Stimulated activated CD4-positive, alpha-beta T cell treated with anti-CD3 and anti-CD28 coated beads, Interleukin-2, amount 100 ng/mL, for 4 hours (primary cell): ENCODE measurements around the gene SLC4A7.
A peak's percentile ranks its signal among the peaks of the same experiment; 100 is the strongest.
"Not testable (repeated sequence)": the region's sequence is repeated elsewhere in the genome, so short reads cannot be mapped to it uniquely, and the experiment has no call there.

Experiments
- DNase-seq: peaks from one replicate; pipeline ENCODE4 v3.0.0-alpha.2; 2020; ENCODE audit warnings: low read depth

The SLC4A7 gene

DNA sequence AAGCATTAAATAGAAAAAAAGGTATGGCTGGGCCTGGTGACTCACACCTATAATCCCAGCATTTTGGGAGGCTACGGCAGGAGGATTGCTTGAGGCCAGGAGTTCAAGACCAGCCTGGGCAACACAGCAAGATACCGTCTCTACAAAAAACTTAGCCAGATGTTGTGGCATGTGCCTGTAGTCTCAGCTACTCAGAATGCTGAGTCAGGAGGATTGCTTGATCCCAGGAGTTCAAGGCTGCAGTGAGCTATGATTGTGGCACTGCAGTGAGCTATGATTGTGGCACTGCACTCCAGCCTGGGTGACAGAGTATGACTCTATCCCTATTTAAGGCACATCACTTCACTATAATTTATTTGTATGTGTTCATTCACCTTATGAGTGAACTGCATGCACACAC is 54.3 kb downstream of the SLC4A7 start:
- no peak for DNase-seq

DNA sequence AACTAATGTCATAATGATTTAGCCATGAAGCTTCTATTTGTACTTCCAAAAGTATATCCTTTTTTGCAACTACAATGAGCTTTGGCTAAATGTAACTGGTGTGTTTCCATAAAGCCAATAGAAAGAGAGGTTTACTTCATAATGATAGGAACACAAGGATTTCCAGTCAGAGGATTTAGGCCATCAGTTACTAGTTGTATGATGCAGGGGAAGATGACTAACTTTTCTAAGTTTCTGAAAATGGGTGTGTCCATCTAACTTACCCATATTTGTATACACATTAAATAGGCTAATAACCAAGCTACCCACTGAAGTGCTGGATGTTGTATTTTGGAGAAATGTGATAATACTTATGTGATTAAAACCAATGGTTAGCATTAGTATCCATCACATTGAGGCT is 55.7 kb downstream of the SLC4A7 start:
- no peak for DNase-seq

DNA sequence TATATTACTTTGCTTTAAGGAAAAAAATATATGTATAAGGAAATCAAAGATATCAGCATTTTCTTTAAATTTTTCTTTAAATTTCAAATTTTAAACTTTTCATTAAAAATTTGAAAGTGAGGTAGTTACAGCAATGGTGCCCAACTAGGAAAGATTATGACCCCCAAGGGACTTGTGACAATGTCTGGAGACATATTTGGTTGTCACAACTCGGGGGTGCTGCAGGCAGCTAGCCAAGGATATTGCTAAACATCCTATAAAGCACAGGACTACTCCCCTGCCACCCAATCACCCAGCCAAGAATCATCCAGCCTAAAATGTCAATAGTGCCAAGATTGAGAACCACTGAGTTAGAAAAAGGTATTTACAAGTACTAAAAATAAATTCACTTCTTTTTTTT is 57.3 kb downstream of the SLC4A7 start:
- no peak for DNase-seq

DNA sequence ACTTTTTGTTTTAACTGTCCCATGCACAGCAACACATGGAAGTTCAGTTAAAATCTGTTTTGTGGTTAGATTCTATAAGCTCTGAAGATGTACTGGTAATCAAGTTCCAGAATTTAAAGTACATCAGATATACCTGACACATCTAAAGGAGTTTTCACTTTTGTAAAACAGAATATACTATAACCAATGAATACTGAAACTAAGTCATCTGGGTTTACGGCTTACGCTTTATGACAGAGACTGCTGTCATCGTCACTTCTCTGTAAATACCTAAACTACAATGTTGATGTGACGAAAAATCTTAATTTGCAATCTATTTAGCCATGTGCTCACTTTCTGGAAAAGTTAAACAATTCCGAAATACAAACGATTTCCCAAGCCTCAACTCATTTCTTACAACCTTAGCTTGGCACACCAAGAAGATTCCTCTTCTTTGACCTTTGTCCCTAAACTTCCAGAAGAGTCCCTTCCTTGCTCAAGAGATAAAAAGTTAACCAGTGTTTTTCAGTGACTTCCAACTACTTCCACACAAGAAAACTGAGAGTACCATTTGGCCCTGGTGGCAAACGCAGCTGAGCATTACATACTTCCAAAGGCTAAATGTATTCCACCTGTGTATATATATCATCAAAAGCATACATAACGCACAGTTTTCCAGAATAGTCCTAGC is 58.2 kb downstream of the SLC4A7 start:
- DNase-seq, result no peak

DNA sequence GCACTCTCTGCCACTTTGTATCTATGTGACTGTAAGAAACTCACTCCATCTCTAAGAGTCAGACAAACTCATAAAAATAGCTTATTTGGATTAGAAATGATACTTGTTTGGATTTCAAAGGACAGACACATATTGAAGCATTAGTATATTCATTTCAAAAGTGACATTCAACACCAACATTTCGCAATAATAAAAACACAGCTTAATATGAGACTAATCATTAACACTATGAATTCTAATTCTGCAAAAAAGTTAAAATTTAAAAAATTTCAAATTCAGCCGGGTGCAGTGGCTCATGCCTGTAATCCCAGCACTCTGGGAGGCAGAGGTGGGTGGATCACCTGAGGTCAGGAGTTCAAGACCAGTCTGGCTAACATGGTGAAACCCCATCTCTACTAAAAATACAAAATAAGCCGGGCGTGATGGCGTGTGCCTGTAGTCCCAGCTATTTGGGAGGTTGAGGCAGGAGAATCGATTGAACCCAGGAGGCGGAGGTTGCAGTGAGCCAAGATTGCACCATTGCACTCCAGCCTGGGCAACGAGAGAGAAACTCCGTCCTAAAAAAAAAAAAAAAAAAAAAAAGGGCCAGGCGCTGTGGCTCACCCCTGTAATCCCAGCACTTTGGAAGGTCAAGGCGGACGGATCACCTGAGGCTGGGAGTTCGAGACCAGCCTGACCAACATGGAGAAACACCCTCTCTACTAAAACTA is 59.2 kb downstream of the SLC4A7 start:
- DNase-seq, result not testable (repeated sequence)

DNA sequence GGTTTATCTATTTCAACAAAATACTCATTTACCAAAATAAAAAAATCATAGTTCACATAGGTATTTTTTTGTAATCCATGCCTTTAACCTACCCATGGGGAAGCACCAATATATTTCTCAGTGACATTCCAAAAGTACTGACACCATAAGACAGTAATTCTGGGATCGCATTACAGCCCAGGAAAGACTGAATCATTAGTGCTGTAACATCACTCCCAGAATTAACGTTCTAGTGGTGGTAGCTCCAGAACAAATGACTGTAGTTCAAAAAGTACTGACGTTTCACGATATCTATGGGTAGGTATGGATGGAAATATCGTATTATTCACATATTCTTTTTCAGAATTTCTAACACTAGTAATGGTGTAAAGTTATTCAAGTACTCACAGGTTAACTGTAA is 60.7 kb downstream of the SLC4A7 start:
- DNase-seq, result no peak

DNA sequence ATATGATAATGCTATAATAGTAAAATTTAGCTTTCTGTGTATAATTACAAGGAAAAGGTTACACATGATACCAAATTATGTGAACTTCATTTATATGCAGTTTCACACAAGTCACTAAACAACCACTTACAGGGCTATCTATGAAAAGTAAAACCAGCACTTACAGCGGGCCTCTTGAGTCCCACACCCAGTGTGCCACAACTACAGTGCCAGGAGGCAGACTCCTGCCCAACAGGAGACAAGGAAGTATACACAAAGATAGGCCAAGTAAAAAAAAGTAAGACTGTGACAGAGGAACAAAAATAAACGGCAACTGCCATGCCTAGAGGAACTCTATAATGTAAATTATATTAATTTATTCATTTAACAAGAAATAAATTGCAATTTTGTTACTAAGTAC is 61.6 kb downstream of the SLC4A7 start:
- DNase-seq, result no peak

DNA sequence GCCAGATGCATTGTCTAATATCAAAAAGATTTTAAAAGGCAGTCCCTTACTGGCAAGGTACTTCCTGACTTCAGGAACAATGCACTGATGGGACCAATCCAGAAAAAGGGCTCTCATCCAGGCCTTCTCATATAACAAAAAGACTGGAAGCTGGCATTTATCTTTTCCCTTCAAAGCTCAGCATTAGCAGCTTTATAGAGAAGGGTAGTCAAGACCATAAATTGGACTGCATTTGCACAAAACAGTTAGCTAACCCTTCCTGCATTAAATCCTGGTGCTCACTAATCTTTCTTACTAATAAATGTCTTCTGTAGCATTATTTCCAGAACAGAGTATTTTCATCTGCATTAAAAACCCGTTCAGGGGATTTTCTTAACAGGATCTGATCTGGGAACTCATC is 69.0 kb downstream of the SLC4A7 start:
- DNase-seq, result no peak

DNA sequence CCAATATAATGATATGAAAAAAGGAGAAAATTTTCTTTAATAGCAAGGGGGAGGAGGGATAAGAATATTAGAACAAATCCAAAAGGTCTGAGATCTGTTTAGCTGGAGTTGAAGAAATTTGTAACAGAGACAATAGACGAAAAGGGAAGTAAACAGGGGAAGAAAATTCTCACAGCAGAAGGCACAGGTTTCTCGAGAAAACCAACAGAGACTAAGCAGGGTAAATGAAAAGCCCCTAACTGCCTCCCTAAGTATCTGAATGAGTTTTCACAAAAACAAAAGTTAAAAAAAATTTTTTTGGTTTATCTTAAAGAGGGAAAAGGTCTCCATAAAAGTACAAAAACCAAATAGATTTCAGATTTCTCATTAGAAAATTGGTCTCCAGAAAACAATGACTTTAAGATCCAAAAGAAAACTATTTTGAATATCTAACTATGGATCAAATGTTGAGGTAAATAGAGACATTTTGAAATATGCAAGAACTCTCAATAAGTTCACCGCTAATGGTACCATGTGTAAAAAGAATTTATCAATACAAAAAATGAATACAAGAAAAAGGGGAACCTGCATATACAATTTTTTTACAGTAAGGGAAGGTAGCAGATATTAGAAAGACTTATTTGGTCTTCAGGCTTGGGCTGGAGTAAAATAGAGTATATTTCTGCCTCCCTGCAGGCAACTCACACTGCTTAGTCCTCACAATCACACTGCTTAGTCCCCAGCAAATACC is 91.1 kb downstream of the SLC4A7 start:
- DNase-seq, result no peak

DNA sequence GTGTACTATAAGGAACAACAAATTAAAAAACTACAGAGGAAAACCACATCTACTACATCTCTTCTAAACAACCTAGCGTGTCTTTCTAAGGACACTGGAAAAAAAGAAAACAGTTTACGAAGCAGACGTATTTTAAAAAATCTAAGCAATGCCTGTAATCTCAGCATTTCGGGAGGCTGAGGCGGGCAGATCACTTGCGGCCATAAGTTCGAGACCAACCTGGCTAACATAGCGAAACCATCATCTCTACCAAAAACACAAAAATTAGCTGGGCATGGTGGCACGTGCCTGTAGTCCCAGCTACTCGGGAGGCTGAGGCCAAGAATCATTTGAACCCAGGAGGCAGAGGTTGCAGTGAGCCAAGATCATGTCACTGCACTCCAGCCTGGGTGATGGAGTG is 91.8 kb downstream of the SLC4A7 start:
- not testable (repeated sequence) for DNase-seq

DNA sequence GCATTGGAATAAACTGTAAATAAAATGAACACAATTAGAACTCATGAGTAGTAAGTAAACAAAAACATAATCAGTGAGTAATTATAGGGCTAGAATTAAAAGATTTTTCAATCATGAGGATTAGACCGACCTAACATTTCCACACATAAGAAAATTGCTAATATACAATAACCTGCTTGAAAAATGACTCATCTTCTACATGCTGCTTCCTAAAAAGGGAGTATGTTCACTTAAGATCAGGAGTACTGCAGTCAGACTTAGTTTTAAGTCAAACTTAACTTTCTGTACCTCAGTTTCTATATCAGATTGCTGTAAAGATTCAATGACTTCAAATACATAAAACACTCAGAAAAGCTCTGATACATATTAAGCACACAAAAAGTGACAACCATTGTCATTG is 92.4 kb downstream of the SLC4A7 start:
- DNase-seq, result no peak

DNA sequence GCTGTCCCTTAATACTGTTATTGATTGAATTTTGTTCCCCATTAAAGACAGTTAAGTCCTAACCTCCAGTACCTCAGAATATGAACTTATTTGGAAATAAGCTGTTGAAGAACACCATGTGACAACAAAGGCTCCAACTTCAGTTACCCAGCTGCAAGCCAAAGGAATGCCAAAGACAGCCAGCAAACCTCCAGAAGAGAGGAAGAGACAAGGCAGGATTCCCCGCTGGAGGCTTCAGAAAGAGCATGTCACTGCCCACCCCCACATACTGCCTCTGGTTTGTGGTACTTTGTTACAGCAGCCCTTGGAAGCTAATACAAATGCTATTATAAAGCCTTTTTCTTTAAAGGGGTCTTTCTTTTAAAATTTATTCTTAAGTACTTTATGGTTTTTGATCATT is 96.6 kb downstream of the SLC4A7 start:
- DNase-seq, result no peak

DNA sequence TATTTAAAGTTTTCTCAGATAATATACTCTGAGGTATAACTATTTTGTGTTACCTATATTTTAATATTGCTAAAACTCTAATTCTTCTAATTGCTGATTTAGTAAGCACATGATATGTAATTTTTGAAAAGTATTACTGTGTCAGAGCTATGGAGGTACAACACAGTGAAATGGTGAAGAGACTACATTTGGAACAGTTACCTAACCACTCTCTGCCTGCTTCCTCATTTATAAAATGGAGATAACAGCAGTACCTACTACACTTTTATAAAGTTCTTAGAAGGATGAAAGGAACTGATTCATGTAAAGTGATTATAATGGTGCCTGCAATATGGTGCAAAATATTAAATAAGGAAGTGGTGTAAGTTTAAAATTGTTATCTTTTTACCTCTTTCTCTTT is 98.7 kb downstream of the SLC4A7 start:
- no peak for DNase-seq

DNA sequence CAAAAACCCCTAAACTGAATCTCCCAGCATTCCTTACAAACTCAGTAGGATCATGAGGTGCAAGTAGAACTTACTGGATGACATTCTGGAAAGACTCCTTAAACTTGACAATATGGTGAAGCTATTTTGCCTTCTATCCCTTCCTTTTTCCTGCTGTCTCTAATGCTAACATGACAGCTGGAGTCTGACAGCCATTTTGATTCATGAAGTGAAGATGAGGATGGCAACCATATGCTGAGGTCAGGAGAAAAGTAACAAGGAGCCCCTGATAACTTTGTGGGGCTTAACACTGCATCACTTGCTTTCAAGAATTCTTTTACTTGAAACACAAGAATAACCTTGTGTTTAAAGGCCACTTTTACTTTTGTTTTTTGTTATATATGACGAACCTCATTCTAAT is 100.0 kb downstream of the SLC4A7 start:
- no peak for DNase-seq

DNA sequence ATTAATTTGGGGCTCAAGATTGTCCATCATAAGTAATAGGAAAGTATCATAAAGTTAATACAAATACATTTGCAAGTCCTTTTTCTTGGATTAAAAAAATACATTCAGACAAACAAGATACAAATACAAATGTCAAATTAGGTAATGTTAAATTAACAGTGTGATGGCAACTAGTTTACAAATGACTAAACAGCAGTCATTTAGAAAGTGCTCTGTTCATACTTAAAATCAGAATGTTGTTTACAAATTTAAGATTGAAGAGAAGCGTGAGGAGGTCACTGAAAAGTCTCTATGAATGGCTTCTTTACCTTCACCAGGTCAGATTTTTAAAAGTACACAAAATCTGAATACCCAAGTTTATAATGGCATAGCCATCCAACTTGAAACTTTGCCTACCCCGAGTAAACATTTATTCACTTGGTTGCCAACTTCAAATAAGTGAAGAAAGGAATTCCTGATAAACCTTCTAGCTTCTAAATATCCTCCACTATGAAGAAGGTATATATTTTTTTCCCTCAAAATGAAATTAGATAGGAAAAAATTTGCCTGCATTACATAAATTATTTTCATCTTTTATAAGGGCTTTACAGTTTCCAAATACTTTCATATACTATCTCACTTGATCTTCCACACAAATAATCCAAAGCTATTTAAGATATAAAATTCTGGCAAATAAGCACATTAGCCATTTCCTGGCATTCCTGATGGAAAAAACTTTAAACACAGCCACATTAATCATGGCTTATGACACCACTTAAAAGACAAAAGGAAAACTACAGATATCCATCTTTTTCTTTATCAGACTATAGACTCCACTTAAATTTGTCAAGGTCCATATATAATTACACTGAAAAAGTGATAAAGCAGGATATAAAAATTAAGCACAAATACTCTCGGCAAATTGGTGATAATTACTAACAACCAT is 103.5 kb downstream of the SLC4A7 start:
- no peak for DNase-seq

DNA sequence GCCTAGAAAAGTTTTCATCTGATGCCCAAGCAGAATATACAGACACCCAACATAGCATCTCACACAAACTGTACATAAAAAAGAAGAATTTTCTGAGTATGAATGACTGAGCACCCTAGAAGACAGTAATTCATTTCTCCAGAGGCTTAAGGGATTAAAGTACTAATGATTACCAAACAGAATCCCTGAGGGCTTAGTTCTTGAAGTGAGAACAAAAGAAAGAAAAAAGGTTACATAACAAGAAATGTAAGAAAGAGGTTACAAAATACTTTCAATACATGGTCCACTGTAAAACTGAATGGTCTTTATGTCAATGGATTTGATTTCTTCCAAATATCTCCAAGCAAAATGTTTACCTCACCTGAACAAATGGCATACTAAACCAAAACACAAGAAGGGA is 105.9 kb downstream of the SLC4A7 start:
- DNase-seq, result no peak

DNA sequence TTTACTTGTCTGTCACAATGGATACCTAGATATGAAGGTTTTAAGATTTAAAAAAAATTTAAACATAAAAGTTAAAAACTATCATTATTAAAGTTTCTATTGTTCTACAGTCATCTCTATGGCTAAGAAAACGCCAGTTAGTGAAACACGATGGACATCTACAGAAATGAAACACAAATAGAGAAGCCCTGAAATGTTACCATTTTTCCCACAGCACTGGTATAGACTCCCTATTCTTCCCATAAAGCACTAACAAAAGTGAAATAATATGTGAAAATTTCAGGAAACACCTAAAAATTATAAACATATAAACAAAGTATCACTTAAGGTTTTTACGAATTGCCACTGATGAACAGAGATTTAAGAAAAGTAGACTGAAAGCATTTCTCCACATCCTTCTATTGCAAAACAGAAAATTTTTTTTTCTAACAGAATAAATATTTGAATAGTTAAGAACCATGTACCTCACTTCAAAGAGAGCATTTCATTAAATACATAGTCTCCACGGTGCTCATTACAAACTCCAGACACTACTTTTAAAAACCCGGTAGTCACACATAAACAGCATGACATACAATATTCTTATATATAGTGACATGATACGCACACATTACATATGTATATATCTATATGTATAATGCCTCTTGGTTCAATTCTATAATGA is 107.9 kb downstream of the SLC4A7 start:
- DNase-seq, result no peak

DNA sequence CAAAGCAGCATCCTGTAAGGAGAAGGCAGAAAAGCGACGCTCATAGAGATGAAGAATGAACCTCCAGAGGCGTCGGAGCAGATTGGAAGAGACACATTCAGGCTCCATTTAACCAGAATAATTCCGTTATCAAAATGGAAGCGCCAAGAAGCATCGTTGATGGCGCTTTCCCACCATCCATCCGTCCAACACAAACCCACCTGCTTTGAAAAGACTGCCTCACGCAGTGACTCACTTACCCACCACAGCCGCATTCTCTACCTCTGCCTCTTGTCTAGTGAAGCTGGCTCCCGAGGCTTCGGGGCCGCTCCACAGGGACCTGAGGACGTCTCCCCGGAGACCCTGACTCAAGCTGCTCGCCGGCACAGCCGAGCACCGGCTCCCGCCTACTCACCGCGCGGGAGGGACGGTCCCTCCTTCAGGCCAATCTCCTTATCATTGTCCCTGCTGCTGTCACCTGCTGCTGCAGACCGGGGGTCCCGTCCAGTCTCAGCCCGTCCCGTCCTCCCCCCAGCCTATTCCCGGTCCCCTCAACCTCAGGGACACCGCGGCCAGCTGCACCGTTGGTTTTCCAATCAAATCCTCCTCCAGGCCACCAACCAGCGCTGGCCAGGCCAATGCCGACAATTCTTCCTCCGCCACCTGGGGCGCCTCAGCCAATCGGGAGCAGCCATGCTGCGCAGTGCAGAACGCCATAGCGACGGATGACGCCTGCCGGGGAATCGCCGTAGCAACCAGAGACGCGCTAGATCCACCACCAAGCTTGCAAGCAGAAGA is 115.2 kb downstream of the SLC4A7 start, which contains the start of gene NEK10:
Gene NEK10 (minus strand): TSS at position 553 of the 777 bp plus-strand sequence. CDS start 16,501 bp downstream, outside the sequence.
- DNase-seq, result peak; percentile 83

DNA sequence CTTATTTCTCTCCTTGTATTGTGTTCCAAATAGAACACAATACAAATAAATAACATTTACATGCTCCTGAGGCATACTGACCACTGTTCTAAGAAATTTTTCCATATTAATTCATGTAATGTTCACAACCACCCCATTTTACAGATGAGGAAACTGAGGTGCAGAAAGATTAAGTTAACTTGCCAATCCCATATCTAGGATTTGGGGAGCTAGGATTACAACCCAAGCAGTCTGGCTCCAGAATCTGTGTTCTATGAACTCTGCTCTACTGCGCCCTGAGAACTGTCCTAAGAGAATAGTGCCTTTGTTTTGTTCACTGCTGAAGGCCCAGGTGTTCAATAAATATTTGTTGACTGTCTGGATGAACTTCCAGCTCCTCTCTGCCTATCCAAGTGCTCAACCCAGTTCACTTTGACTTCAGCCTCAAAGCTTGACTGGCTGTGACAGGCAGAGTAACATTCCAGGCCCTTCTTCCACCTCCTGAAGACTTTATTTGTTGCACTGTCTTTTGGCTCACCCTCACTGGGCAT is 118.1 kb downstream of the SLC4A7 start:
- DNase-seq, result no peak
